GM12891 (cell line): ENCODE data around the gene EPHA2.

Experiments used
- DNase-seq: peaks from one replicate; pipeline ENCODE4 v3.0.0; 2011; ENCODE audit warnings: low spot score; ENCODE audit not compliant: insufficient read length
- FAIRE-seq: peaks from 2 replicates; lab custom pipeline; 2011; peaks lifted over from hg19 to GRCh38; lab: Jason Lieb, UNC
- PAX5 ChIP-seq: IDR thresholded peaks from 2 replicates; pipeline ENCODE4 v1.6.1; 2011; ENCODE audit warnings: low read length, moderate library complexity, mild to moderate bottlenecking; ENCODE audit not compliant: insufficient read depth, severe bottlenecking
- POLR2A ChIP-seq: IDR thresholded peaks from 2 replicates; pipeline ENCODE4 v1.6.1; 2011; ENCODE audit warnings: low read depth, low read length, control low read depth
- POLR2AphosphoS5 ChIP-seq: IDR thresholded peaks from 2 replicates; pipeline ENCODE4 v1.6.1; 2011; ENCODE audit warnings: low read depth, low read length, control low read depth
- POU2F2 ChIP-seq: IDR thresholded peaks from 2 replicates; pipeline ENCODE4 v1.6.1; 2011; ENCODE audit warnings: low read depth, mild to moderate bottlenecking, control low read depth, low read length, moderate library complexity
- SPI1 ChIP-seq: IDR thresholded peaks from 2 replicates; pipeline ENCODE4 v1.6.1; 2011; ENCODE audit warnings: low read depth, low read length, control low read depth
- TAF1 ChIP-seq: IDR thresholded peaks from 2 replicates; pipeline ENCODE4 v1.6.1; 2011; ENCODE audit warnings: low read depth, low read length, control low read depth

The EPHA2 gene

DNA sequence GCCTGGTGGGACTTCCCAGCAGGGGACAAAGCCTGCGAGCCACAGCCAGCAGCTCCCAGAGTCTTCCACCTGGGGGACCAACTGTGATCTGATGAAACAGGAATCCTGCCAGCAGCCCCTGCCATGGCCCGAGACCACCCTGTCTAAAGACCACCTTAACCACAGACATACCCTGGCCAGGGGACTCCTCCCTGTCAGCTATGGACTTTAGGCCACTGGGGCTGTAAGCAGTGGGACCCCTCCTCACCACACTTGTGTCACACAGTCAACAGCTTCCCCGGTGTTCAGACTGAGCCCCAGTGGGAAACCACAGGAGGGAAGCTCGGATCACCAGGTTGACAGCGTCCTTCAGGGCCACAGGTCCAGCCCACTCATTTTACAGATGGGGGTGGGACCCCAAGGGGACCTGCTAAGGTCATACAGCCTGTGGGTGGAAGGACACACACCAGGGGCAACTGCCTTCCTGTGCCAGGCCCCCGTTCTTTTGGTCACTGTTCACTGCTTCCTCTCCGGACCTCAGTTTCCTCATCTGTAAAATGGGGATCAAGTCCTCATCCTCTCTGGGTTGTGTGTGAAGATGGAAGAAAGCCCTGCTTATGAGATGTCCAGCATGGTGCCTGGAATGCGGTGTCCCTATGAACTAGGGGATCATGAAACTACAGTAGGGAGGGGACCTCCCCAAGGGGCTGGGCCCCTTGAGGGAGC is 11.4 kb downstream of the EPHA2 start:
- no peak for TF ChIP-seq POLR2A
- no peak for TF ChIP-seq PAX5
- TF ChIP-seq POLR2AphosphoS5: no peak
- TF ChIP-seq SPI1: no peak
- no peak for TF ChIP-seq POU2F2
- no peak for TF ChIP-seq TAF1
- DNase-seq: no peak
- FAIRE-seq: no peak

DNA sequence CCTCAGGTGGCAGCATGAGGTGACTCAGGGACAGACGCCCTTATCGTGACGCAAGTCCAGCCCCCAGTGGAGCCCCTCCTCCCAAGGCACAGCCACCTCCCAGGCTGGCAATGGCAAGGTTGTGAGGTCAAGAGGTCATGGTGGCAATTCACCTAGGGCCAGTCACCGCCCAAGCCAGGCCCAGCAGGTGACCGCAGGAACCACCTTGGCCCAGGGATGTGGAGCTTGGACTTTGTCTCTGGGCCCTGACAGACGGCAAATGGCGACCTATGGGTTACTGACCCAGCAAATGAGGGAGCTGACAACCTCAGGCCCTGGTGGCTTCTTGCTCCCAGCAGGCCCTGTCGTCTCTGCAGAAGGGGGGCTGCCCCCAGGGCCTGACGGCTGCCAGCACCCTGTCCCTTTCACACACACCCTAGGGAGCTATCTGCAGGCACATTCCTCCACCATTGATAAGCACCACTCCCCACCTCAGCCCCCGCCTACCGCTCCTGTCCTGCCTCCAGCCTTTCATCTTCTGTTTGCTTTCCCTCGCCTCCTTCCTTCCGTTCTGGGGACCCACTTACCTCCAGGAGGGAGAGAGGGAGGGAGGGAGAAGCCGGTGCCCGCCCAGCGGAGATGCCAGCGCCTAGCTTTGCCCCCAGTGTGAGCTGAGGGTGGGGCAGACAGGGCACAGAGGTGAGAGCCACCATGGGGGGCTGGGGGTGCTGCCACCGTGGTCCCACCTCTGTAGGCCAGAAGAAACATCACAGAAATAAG is 12.1 kb downstream of the EPHA2 start:
- no peak for TF ChIP-seq POLR2AphosphoS5
- no peak for DNase-seq
- no peak for FAIRE-seq

- FAIRE-seq: no peak
- no peak for DNase-seq
- TF ChIP-seq POU2F2: no peak
- TF ChIP-seq SPI1: no peak
- no peak for TF ChIP-seq TAF1
- TF ChIP-seq PAX5: no peak
- TF ChIP-seq POLR2AphosphoS5: no peak
- TF ChIP-seq POLR2A: no peak
Measured at GRCh38 chr1:16143005-16143565, 12.8 kb downstream of the EPHA2 start.

GRCh38 chr1:16142383-16142995 is 13.4 kb downstream of the EPHA2 start:
- TF ChIP-seq TAF1 (no peak), POLR2A (no peak), SPI1 (no peak)
- DNase-seq: no peak
- FAIRE-seq: no peak

- TF ChIP-seq TAF1 (no peak), PAX5 (no peak), SPI1 (no peak; the same call in 1 of the 2 replicates), POLR2A (no peak), POU2F2 (no peak), POLR2AphosphoS5 (no peak)
- FAIRE-seq (no peak), DNase-seq (no peak)
Measured at GRCh38 chr1:16141573-16142336, 14.1 kb downstream of the EPHA2 start.

DNA sequence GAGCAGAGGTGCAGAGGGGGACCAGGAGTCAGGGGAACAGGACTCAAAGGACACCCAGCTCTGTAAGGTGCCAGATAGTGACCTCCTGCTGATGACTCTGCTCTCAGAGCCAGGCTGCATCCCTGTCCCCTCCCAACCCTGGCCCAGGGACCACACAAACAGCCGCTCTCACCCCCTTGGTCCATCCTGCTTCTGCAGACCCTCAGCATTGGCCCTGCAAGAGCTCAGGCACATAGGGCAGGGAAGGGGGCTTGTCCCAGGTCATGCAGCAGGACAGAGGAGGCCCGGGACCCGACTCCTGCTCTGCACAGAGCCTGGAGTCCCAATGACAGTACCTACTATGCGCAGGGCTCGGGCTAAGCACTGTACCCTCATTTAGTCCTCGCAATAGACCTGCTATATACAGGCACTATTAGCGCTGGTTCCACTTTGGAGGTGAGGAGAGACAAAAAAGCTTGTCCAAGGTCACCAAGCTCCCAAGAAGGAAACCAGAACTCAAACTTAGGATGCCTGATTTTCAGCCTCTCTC is 15.7 kb downstream of the EPHA2 start:
- FAIRE-seq (no peak), DNase-seq (no peak)
- TF ChIP-seq POU2F2: no peak
- TF ChIP-seq POLR2A: no peak
- TF ChIP-seq PAX5: no peak
- no peak for TF ChIP-seq SPI1
- TF ChIP-seq POLR2AphosphoS5: no peak

GRCh38 chr1:16139473-16139962 is 16.4 kb downstream of the EPHA2 start:
- TF ChIP-seq TAF1: no peak
- TF ChIP-seq PAX5: no peak
- TF ChIP-seq POLR2AphosphoS5: no peak
- no peak for TF ChIP-seq POU2F2
- TF ChIP-seq SPI1: no peak
- TF ChIP-seq POLR2A: no peak
- no peak for DNase-seq
- no peak for FAIRE-seq

DNA sequence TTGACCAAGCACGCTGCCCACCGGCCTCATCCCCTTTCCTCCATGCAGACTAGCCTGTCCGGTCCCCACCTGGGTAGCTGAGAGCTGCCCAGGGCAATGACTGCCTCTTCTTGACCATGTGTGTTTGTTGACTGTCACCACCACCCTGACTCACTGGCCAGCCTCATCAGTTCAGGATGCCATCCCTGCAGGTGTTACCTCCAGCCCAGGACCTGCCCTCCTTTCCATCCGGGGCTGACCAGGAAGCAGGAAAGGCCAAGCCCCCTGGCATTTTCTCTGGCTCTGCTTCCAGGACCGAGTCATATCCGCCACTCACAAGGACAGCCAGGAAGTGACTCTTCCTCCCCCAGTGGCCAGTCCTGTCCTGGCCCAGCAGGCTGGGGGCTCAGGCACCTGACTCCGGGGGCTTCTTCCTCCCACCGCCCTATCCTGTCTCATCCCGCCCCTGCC is 17.1 kb downstream of the EPHA2 start:
- no peak for TF ChIP-seq TAF1
- no peak for TF ChIP-seq POU2F2
- TF ChIP-seq POLR2AphosphoS5: no peak
- TF ChIP-seq SPI1: no peak
- no peak for TF ChIP-seq PAX5
- no peak for TF ChIP-seq POLR2A
- FAIRE-seq: no peak
- DNase-seq: no peak

- FAIRE-seq: no peak
- TF ChIP-seq TAF1 (no peak), SPI1 (no peak), POLR2A (no peak), POLR2AphosphoS5 (no peak), PAX5 (no peak), POU2F2 (no peak)
- no peak for DNase-seq
Measured at GRCh38 chr1:16137890-16138467, 17.9 kb downstream of the EPHA2 start.
